ENCODE results near the gene COQ8A.
"Not testable (repeated sequence)": the region's sequence is repeated elsewhere in the genome, so short reads cannot be mapped to it uniquely, and the experiment has no call there.

- TF ChIP-seq POLR2A, CTCF, EP300, POLR2AphosphoS5 (IDR thresholded peaks at IDR 0.05): not testable (repeated sequence)
Observed at GRCh38 chr1:226999579-226999978, 59.5 kb downstream of the COQ8A start.

All from gastroesophageal sphincter (tissue), 3 donors.